Type B pancreatic cell (in vitro differentiated cells): Measurements from ENCODE around the gene ZKSCAN8. TPM values are rescaled to one million over a fixed set of nuclear protein-coding genes. Genes with fewer than 3 reads are reported as not detected.

ENCODE experiments used
- DNase-seq: peaks from one replicate; pipeline ENCODE4 v3.0.0; 2021; ENCODE audit warnings: mixed read lengths; ENCODE audit not compliant: unreplicated experiment; ENCODE audit errors: extremely low spot score
- H3K27ac Mint-ChIP-seq: 2 replicates; pipeline ENCODE4 v1.8.0; 2021; ENCODE audit warnings: mild to moderate bottlenecking, mixed read lengths
- H3K27me3 Mint-ChIP-seq: 2 replicates; pipeline ENCODE4 v1.8.0; 2021; ENCODE audit warnings: mixed read lengths
- H3K36me3 Mint-ChIP-seq: 2 replicates; pipeline ENCODE4 v1.8.0; 2021; ENCODE audit warnings: mixed read lengths
- H3K4me1 Mint-ChIP-seq: one replicate; pipeline ENCODE4 v1.8.0; 2021; ENCODE audit warnings: mixed read lengths; ENCODE audit not compliant: unreplicated experiment
- H3K4me3 Mint-ChIP-seq: 2 replicates; pipeline ENCODE4 v1.8.0; 2021; ENCODE audit warnings: mild to moderate bottlenecking, mixed read lengths
- H3K9me3 Mint-ChIP-seq: 2 replicates; pipeline ENCODE4 v1.8.0; 2021; ENCODE audit warnings: mixed read lengths
- total RNA-seq: library from RNA; stranded (reverse); gene quantifications from 2 replicates; pipeline ENCODE4 v1.2.1, GENCODE V29; 2021; ENCODE audit warnings: low replicate concordance
- TF ChIP-seq, protein P1 (sequence below): fragments of 200-600 bp; sonication (generic); conservative IDR thresholded peaks from 2 replicates; pipeline ENCODE4 v1.5.0; 2021; ENCODE audit warnings: antibody characterized with exemption, mild to moderate bottlenecking

The ZKSCAN8 gene
- total RNA-seq, 1 donor from 2014 or later = 37.5 TPM

DNA sequence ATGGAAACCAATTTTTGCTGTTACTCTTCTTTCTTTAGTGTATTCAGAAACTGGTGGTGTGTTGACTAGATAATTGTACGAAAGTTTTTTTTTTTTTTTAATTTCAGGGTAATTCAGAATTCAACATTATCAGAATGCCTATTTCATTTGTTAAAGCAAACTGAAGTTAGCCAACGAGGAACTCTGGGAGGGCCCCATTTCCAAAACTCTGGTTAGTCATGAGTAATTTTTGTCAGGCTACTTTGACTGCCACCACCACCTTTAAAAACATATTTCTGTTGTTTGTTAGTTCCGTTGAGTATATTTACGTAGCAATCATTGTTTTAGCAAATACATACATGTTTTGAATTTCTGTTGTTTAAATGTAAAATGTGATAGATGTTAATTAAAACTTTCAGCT, 763 bp downstream of the ZKSCAN8 start:
- DNase-seq = no peak
- peak overlapping the region; percentile 97 for H3K4me3 Mint-ChIP-seq
- H3K4me1 Mint-ChIP-seq = peaks cover 19% of the 10 kb centered on the region
- TF ChIP-seq, protein P1, sequence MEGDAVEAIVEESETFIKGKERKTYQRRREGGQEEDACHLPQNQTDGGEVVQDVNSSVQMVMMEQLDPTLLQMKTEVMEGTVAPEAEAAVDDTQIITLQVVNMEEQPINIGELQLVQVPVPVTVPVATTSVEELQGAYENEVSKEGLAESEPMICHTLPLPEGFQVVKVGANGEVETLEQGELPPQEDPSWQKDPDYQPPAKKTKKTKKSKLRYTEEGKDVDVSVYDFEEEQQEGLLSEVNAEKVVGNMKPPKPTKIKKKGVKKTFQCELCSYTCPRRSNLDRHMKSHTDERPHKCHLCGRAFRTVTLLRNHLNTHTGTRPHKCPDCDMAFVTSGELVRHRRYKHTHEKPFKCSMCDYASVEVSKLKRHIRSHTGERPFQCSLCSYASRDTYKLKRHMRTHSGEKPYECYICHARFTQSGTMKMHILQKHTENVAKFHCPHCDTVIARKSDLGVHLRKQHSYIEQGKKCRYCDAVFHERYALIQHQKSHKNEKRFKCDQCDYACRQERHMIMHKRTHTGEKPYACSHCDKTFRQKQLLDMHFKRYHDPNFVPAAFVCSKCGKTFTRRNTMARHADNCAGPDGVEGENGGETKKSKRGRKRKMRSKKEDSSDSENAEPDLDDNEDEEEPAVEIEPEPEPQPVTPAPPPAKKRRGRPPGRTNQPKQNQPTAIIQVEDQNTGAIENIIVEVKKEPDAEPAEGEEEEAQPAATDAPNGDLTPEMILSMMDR = no peak
- no peaks in the 10 kb centered on the region for H3K9me3 Mint-ChIP-seq
- H3K27ac Mint-ChIP-seq = peak overlapping the region; percentile 86
- H3K27me3 Mint-ChIP-seq = peaks cover 4% of the 10 kb centered on the region
- peaks cover 25% of the 10 kb centered on the region for H3K36me3 Mint-ChIP-seq

- Mint-ChIP-seq H3K27ac (no peak overlapping the region), H3K4me1 (peaks cover 10% of the 10 kb centered on the region), H3K36me3 (peaks cover 47% of the 10 kb centered on the region), H3K27me3 (peaks cover 3% of the 10 kb centered on the region), H3K9me3 (no peaks in the 10 kb centered on the region), H3K4me3 (peak overlapping the region; percentile 25)
- TF ChIP-seq, protein P1 = no peak
- no peak for DNase-seq
Observed at GRCh38 chr6:28145231-28145630, 3.5 kb downstream of the ZKSCAN8 start.

- Mint-ChIP-seq H3K36me3 (peaks cover 83% of the 10 kb centered on the region), H3K4me1 (no peaks in the 10 kb centered on the region), H3K4me3 (no peak overlapping the region), H3K27ac (no peak overlapping the region), H3K27me3 (no peaks in the 10 kb centered on the region), H3K9me3 (peaks cover 11% of the 10 kb centered on the region)
- TF ChIP-seq, protein P1 = no peak
- DNase-seq = no peak
Observed at GRCh38 chr6:28152531-28152930, 10.8 kb downstream of the ZKSCAN8 start.

- Mint-ChIP-seq H3K36me3 (peaks cover 84% of the 10 kb centered on the region), H3K9me3 (peaks cover 11% of the 10 kb centered on the region), H3K27ac (no peak overlapping the region), H3K27me3 (no peaks in the 10 kb centered on the region), H3K4me3 (no peak overlapping the region), H3K4me1 (no peaks in the 10 kb centered on the region)
- TF ChIP-seq, protein P1 = no peak
- no peak for DNase-seq
Observed at GRCh38 chr6:28153546-28153945, 11.9 kb downstream of the ZKSCAN8 start.

- no peaks in the 10 kb centered on the region for H3K4me1 Mint-ChIP-seq
- peaks cover 84% of the 10 kb centered on the region for H3K36me3 Mint-ChIP-seq
- peaks cover 11% of the 10 kb centered on the region for H3K9me3 Mint-ChIP-seq
- no peak overlapping the region for H3K4me3 Mint-ChIP-seq
- H3K27ac Mint-ChIP-seq = no peak overlapping the region
- no peak for DNase-seq
- TF ChIP-seq, protein P1 = no peak
- H3K27me3 Mint-ChIP-seq = no peaks in the 10 kb centered on the region
Observed at GRCh38 chr6:28154357-28154756, 12.7 kb downstream of the ZKSCAN8 start.

DNA sequence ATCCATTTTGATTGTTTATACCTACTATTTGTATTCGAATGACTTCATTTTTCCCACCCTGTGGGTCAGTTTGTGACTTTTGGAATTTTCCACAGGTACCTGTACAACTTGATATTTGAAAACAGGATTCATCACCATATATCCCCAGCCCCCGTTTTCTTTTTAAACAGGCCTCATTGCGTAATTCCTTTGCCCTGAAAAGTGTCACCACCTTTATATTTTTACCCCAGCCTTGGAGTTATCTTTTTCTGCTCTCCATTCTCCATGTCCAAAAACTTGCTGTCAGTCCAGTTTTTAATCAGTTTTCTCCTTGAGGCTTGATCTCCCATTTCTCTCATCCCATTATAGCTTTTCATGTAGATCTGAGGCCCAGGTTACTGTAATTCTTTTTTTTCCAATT, 16.6 kb downstream of the ZKSCAN8 start:
- Mint-ChIP-seq H3K9me3 (peaks cover 18% of the 10 kb centered on the region), H3K4me3 (no peak overlapping the region), H3K4me1 (peaks cover 5% of the 10 kb centered on the region), H3K27me3 (no peaks in the 10 kb centered on the region), H3K36me3 (peaks cover 67% of the 10 kb centered on the region), H3K27ac (no peak overlapping the region)
- TF ChIP-seq, protein P1 = no peak
- no peak for DNase-seq
